WTC11 (cell line): ENCODE data around the gene MAGI2. TPM values are rescaled to one million over a fixed set of nuclear protein-coding genes. Genes with fewer than 3 reads are reported as not detected.
"Not testable (repeated sequence)": the region's sequence is repeated elsewhere in the genome, so short reads cannot be mapped to it uniquely, and the experiment has no call there.

Source experiments
- ATAC-seq: fragments of 200-7000 bp; cut with Tn5 transposase; 2 replicates; pipeline ENCODE4 v1.10.0; 2021; ENCODE audit warnings: mild to moderate bottlenecking, moderate library complexity
- CTCF ChIA-PET: fragments of 300-600 bp; sonication (Branson Sonifier 250); formaldehyde crosslinking; loops from one replicate; lab custom pipeline; 2021; ENCODE audit warnings: antibody characterized with exemption; lab: Charles Lee
- POLR2A ChIA-PET: fragments of 350-600 bp; sonication (Branson Sonifier 250); formaldehyde crosslinking; loops from one replicate; lab custom pipeline; 2021; ENCODE audit warnings: antibody characterized with exemption; lab: Charles Lee
- DNase-seq: peaks from one replicate; pipeline ENCODE4 v3.0.0; 2021; ENCODE audit warnings: low spot score
- H3K27ac Mint-ChIP-seq: 2 replicates; pipeline ENCODE4 v1.8.0; 2021; ENCODE audit warnings: mixed read lengths
- H3K27me3 Mint-ChIP-seq: 2 replicates; pipeline ENCODE4 v1.8.0; 2021; ENCODE audit warnings: low read depth, mild to moderate bottlenecking, moderate library complexity, mixed read lengths
- H3K36me3 Mint-ChIP-seq: 2 replicates; pipeline ENCODE4 v1.8.0; 2021; ENCODE audit warnings: mixed read lengths
- H3K4me1 Mint-ChIP-seq: 2 replicates; pipeline ENCODE4 v1.8.0; 2022; ENCODE audit warnings: mixed read lengths
- H3K4me3 Mint-ChIP-seq: 2 replicates; pipeline ENCODE4 v1.8.0; 2021; ENCODE audit warnings: mild to moderate bottlenecking, moderate library complexity, mixed read lengths
- H3K9me3 Mint-ChIP-seq: 2 replicates; pipeline ENCODE4 v1.8.0; 2021; ENCODE audit warnings: mixed read lengths
- ATF1 ChIP-seq: sonication (generic); formaldehyde crosslinking; IDR thresholded peaks from 2 replicates; pipeline ENCODE4 v1.8.1; 2023; ENCODE audit warnings: mild to moderate bottlenecking, moderate library complexity, missing genetic modification reagents
- EMX1 ChIP-seq: fragments of 250-450 bp; sonication (Bioruptor Pico); IDR thresholded peaks from 2 replicates; pipeline ENCODE4 v1.8.0; 2021; ENCODE audit warnings: mild to moderate bottlenecking
- FOXJ3 ChIP-seq: sonication (generic); formaldehyde crosslinking; IDR thresholded peaks from 2 replicates; pipeline ENCODE4 v1.9.0; 2021; ENCODE audit warnings: missing genetic modification reagents, mild to moderate bottlenecking, borderline replicate concordance
- FOXP1 ChIP-seq: sonication (generic); formaldehyde crosslinking; IDR thresholded peaks from 2 replicates; pipeline ENCODE4 v1.8.0; 2022; ENCODE audit warnings: missing genetic modification reagents, mild to moderate bottlenecking, moderate library complexity, borderline replicate concordance
- IRF2 ChIP-seq: sonication (generic); formaldehyde crosslinking; IDR thresholded peaks from 2 replicates; pipeline ENCODE4 v1.8.0; 2022; ENCODE audit warnings: low read depth, missing genetic modification reagents, borderline replicate concordance
- NFE2L1 ChIP-seq: sonication (generic); formaldehyde crosslinking; IDR thresholded peaks from 2 replicates; pipeline ENCODE4 v1.8.1; 2023; ENCODE audit warnings: missing genetic modification reagents
- NR2C2 ChIP-seq: sonication (generic); formaldehyde crosslinking; IDR thresholded peaks from 2 replicates; pipeline ENCODE4 v1.8.0; 2022; ENCODE audit warnings: mild to moderate bottlenecking, missing genetic modification reagents
- NR3C1 ChIP-seq: sonication (generic); formaldehyde crosslinking; conservative IDR thresholded peaks from 2 replicates; pipeline ENCODE4 v1.8.1; 2023; ENCODE audit warnings: low read depth, mild to moderate bottlenecking, missing genetic modification reagents
- OVOL2 ChIP-seq: fragments of 250-450 bp; sonication (Bioruptor Pico); IDR thresholded peaks from 2 replicates; pipeline ENCODE4 v1.9.0; 2021; ENCODE audit warnings: mild to moderate bottlenecking, borderline replicate concordance
- PRRX2 ChIP-seq: fragments of 250-450 bp; sonication (Bioruptor Pico); IDR thresholded peaks from 2 replicates; pipeline ENCODE4 v1.8.0; 2021; ENCODE audit warnings: mild to moderate bottlenecking
- ZNF138 ChIP-seq: sonication (generic); formaldehyde crosslinking; conservative IDR thresholded peaks from 2 replicates; pipeline ENCODE4 v1.8.1; 2022; ENCODE audit warnings: mild to moderate bottlenecking, moderate library complexity, missing genetic modification reagents
- ZNF263 ChIP-seq: sonication (generic); formaldehyde crosslinking; IDR thresholded peaks from 2 replicates; pipeline ENCODE4 v1.8.1; 2022; ENCODE audit warnings: low read depth, mild to moderate bottlenecking, moderate library complexity, missing genetic modification reagents
- ZNF317 ChIP-seq: sonication (generic); formaldehyde crosslinking; IDR thresholded peaks from 2 replicates; pipeline ENCODE4 v1.8.1; 2023; ENCODE audit warnings: low read depth, mild to moderate bottlenecking, moderate library complexity, missing genetic modification reagents, borderline replicate concordance
- ZNF416 ChIP-seq: fragments of 250-450 bp; sonication (Bioruptor Pico); IDR thresholded peaks from 2 replicates; pipeline ENCODE4 v1.9.0; 2021; ENCODE audit warnings: mild to moderate bottlenecking, inconsistent platforms
- ZNF671 ChIP-seq: fragments of 250-450 bp; sonication (Bioruptor Pico); IDR thresholded peaks from 2 replicates; pipeline ENCODE4 v1.8.0; 2021; ENCODE audit warnings: mild to moderate bottlenecking
- total RNA-seq: library from RNA; stranded (reverse); gene quantifications from 3 replicates; pipeline ENCODE4 v1.2.3, GENCODE V29; 2021
- TF ChIP-seq, protein P1 (sequence below): sonication (generic); formaldehyde crosslinking; IDR thresholded peaks from 2 replicates; pipeline ENCODE4 v1.8.0; 2023; ENCODE audit warnings: missing genetic modification reagents
- TF ChIP-seq, protein P2 (sequence below): sonication (generic); formaldehyde crosslinking; IDR thresholded peaks from 2 replicates; pipeline ENCODE4 v1.8.0; 2022; ENCODE audit warnings: mild to moderate bottlenecking, missing genetic modification reagents
- TF ChIP-seq, protein P3 (sequence below): fragments of 250-450 bp; sonication (Bioruptor Pico); IDR thresholded peaks from 2 replicates; pipeline ENCODE4 v1.9.0; 2021; ENCODE audit warnings: mild to moderate bottlenecking
- TF ChIP-seq, protein P4 (sequence below): fragments of 250-450 bp; sonication (Bioruptor Pico); IDR thresholded peaks from 2 replicates; pipeline ENCODE4 v1.9.0; 2021; ENCODE audit warnings: moderate library complexity, mild to moderate bottlenecking, inconsistent platforms, borderline replicate concordance
- TF ChIP-seq, protein P5 (sequence below): fragments of 250-450 bp; sonication (Bioruptor Pico); IDR thresholded peaks from 2 replicates; pipeline ENCODE4 v1.8.0; 2021; ENCODE audit warnings: mild to moderate bottlenecking
- TF ChIP-seq, protein P6 (sequence below): sonication (generic); formaldehyde crosslinking; IDR thresholded peaks from 2 replicates; pipeline ENCODE4 v1.8.1; 2023; ENCODE audit warnings: mild to moderate bottlenecking, missing genetic modification reagents, borderline replicate concordance
- TF ChIP-seq, protein P7 (sequence below): sonication (generic); formaldehyde crosslinking; conservative IDR thresholded peaks from 2 replicates; pipeline ENCODE4 v1.8.1; 2023; ENCODE audit warnings: mild to moderate bottlenecking, low read depth, missing genetic modification reagents, moderate library complexity

The MAGI2 gene
- total RNA-seq, 1 experiment from 2014 or later = 26.6 TPM

DNA sequence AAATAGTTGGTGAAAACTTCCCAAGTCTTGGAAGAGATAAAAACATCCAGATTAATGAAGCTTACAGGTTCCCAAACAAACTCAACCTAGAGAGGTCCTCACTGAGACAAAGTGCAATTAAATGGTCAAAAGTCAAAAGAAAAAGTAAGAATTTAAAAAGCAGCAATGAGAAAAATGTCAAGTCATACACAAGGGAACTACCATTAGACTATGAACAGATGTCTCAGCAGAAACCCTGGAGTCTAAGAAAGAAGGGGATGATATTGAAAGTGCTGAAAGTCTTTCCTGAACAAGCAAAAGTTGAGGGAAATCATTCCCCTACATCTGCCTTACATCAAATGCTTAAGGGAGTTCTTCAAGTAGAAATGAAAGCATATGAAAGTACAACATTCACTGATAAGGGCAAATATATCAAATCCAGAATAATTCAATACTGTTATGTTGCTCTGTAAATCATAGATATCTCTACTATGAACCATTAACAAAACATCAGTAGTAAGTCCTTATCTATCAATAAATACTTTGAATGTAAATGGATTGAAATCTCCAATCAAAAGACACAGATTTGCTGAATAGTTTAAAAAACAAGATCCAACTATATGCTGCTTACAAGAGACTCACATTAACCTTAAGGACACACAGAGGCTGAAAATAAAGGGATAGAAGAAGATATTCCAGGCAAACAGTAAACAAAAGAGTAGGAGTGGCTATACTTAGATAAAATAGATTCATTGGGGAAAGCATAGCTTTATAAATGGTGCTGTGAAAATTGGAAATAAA, 1205.4 kb downstream of the MAGI2 start:
- H3K9me3 Mint-ChIP-seq = peaks cover 27% of the 10 kb centered on the region
- no peak for ATAC-seq
- POLR2A ChIA-PET = no interaction called here
- TF ChIP-seq NFE2L1 (CRISPR knock-in tag) (no peak), FOXP1 (CRISPR knock-in tag) (no peak), ZNF416 (CRISPR knock-in tag) (no peak), ZNF263 (CRISPR knock-in tag) (no peak), ATF1 (CRISPR knock-in tag) (no peak), FOXJ3 (no peak), ZNF671 (CRISPR knock-in tag) (no peak), NR3C1 (no peak), NR2C2 (CRISPR knock-in tag) (no peak)
- TF ChIP-seq, protein P1, sequence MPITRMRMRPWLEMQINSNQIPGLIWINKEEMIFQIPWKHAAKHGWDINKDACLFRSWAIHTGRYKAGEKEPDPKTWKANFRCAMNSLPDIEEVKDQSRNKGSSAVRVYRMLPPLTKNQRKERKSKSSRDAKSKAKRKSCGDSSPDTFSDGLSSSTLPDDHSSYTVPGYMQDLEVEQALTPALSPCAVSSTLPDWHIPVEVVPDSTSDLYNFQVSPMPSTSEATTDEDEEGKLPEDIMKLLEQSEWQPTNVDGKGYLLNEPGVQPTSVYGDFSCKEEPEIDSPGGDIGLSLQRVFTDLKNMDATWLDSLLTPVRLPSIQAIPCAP = no peak
- TF ChIP-seq, protein P2, sequence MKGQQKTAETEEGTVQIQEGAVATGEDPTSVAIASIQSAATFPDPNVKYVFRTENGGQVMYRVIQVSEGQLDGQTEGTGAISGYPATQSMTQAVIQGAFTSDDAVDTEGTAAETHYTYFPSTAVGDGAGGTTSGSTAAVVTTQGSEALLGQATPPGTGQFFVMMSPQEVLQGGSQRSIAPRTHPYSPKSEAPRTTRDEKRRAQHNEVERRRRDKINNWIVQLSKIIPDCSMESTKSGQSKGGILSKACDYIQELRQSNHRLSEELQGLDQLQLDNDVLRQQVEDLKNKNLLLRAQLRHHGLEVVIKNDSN = no peak
- TF ChIP-seq, protein P3, sequence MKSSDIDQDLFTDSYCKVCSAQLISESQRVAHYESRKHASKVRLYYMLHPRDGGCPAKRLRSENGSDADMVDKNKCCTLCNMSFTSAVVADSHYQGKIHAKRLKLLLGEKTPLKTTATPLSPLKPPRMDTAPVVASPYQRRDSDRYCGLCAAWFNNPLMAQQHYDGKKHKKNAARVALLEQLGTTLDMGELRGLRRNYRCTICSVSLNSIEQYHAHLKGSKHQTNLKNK = no peak
- TF ChIP-seq, protein P4, sequence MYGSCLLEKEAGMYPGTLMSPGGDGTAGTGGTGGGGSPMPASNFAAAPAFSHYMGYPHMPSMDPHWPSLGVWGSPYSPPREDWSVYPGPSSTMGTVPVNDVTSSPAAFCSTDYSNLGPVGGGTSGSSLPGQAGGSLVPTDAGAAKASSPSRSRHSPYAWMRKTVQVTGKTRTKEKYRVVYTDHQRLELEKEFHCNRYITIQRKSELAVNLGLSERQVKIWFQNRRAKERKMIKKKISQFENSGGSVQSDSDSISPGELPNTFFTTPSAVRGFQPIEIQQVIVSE (CRISPR knock-in tag) = no peak
- peaks cover 24% of the 10 kb centered on the region for H3K36me3 Mint-ChIP-seq
- CTCF ChIA-PET = no interaction called here
- no peaks in the 10 kb centered on the region for H3K4me1 Mint-ChIP-seq
- H3K27ac Mint-ChIP-seq = no peak overlapping the region
- no peak for DNase-seq
- no peak overlapping the region for H3K4me3 Mint-ChIP-seq
- no peaks in the 10 kb centered on the region for H3K27me3 Mint-ChIP-seq

DNA sequence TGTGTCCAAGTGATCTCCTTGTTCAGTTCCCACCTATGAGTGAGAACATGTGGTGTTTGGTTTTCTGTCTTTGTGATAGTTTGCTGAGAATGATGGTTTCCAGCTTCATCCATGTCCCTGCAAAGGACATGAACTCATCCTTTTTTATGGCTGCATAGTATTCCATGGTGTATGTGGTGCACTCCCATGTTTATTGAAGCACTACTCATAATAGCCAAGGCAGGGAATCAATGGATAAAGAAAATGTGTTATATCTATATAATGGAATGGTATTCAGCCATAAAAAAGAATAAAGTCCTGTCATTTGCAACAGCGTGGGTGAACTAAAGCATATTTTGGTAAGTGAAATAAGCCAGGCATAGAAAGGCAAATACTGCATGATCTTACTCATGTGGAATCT, 1213.3 kb downstream of the MAGI2 start:
- peaks cover 29% of the 10 kb centered on the region for H3K9me3 Mint-ChIP-seq
- POLR2A ChIA-PET = interaction anchor here (0.6 kb wide), 1 partner anchor 159 kb away, joined by 4 read pairs; no protein-coding TSS in a partner anchor
- H3K4me3 Mint-ChIP-seq, H3K27ac Mint-ChIP-seq, ATAC-seq, DNase-seq, CTCF ChIA-PET, H3K4me1 Mint-ChIP-seq, H3K27me3 Mint-ChIP-seq: not testable (repeated sequence)
- peaks cover 23% of the 10 kb centered on the region for H3K36me3 Mint-ChIP-seq

DNA sequence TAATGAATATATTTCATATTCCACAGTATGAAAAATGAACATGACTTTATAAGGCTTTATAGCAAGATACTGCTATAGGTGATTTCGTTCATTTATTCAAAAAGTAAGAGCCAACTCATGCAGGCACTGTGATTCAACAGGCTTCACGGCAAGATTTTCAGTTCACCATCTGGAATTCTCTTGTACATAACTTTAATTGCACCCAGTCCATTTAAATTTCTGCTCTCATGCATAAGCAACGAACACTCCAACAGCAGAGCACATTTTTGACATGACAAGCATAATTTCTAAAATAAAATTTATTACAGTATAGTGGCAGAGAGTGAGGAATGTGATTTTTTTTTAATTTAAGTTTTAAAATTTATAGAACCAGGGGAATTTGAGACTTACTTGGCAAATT, 1218.8 kb downstream of the MAGI2 start:
- Mint-ChIP-seq H3K4me3 (no peak overlapping the region), H3K4me1 (peaks cover 15% of the 10 kb centered on the region), H3K27ac (no peak overlapping the region), H3K36me3 (peaks cover 16% of the 10 kb centered on the region), H3K9me3 (peaks cover 21% of the 10 kb centered on the region), H3K27me3 (no peaks in the 10 kb centered on the region)
- ATAC-seq = no peak
- CTCF ChIA-PET = no interaction called here
- POLR2A ChIA-PET = no interaction called here
- no peak for DNase-seq
- TF ChIP-seq IRF2 = no peak
- TF ChIP-seq, protein P5, sequence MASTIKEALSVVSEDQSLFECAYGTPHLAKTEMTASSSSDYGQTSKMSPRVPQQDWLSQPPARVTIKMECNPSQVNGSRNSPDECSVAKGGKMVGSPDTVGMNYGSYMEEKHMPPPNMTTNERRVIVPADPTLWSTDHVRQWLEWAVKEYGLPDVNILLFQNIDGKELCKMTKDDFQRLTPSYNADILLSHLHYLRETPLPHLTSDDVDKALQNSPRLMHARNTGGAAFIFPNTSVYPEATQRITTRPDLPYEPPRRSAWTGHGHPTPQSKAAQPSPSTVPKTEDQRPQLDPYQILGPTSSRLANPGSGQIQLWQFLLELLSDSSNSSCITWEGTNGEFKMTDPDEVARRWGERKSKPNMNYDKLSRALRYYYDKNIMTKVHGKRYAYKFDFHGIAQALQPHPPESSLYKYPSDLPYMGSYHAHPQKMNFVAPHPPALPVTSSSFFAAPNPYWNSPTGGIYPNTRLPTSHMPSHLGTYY (CRISPR knock-in tag) = no peak
- no peak for TF ChIP-seq ZNF317 (CRISPR knock-in tag)
- TF ChIP-seq PRRX2 = no peak
- no peak for TF ChIP-seq EMX1 (CRISPR knock-in tag)
- no peak for TF ChIP-seq NR2C2 (CRISPR knock-in tag)
- TF ChIP-seq, protein P6, sequence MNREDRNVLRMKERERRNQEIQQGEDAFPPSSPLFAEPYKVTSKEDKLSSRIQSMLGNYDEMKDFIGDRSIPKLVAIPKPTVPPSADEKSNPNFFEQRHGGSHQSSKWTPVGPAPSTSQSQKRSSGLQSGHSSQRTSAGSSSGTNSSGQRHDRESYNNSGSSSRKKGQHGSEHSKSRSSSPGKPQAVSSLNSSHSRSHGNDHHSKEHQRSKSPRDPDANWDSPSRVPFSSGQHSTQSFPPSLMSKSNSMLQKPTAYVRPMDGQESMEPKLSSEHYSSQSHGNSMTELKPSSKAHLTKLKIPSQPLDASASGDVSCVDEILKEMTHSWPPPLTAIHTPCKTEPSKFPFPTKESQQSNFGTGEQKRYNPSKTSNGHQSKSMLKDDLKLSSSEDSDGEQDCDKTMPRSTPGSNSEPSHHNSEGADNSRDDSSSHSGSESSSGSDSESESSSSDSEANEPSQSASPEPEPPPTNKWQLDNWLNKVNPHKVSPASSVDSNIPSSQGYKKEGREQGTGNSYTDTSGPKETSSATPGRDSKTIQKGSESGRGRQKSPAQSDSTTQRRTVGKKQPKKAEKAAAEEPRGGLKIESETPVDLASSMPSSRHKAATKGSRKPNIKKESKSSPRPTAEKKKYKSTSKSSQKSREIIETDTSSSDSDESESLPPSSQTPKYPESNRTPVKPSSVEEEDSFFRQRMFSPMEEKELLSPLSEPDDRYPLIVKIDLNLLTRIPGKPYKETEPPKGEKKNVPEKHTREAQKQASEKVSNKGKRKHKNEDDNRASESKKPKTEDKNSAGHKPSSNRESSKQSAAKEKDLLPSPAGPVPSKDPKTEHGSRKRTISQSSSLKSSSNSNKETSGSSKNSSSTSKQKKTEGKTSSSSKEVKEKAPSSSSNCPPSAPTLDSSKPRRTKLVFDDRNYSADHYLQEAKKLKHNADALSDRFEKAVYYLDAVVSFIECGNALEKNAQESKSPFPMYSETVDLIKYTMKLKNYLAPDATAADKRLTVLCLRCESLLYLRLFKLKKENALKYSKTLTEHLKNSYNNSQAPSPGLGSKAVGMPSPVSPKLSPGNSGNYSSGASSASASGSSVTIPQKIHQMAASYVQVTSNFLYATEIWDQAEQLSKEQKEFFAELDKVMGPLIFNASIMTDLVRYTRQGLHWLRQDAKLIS (CRISPR knock-in tag) = no peak
- no peak for TF ChIP-seq OVOL2
- TF ChIP-seq, protein P7, sequence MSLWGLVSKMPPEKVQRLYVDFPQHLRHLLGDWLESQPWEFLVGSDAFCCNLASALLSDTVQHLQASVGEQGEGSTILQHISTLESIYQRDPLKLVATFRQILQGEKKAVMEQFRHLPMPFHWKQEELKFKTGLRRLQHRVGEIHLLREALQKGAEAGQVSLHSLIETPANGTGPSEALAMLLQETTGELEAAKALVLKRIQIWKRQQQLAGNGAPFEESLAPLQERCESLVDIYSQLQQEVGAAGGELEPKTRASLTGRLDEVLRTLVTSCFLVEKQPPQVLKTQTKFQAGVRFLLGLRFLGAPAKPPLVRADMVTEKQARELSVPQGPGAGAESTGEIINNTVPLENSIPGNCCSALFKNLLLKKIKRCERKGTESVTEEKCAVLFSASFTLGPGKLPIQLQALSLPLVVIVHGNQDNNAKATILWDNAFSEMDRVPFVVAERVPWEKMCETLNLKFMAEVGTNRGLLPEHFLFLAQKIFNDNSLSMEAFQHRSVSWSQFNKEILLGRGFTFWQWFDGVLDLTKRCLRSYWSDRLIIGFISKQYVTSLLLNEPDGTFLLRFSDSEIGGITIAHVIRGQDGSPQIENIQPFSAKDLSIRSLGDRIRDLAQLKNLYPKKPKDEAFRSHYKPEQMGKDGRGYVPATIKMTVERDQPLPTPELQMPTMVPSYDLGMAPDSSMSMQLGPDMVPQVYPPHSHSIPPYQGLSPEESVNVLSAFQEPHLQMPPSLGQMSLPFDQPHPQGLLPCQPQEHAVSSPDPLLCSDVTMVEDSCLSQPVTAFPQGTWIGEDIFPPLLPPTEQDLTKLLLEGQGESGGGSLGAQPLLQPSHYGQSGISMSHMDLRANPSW (CRISPR knock-in tag) = no peak
- no peak for TF ChIP-seq ZNF138 (CRISPR knock-in tag)
